ENCODE results near the gene GNA14.
"Not testable (repeated sequence)": the region's sequence is repeated elsewhere in the genome, so short reads cannot be mapped to it uniquely, and the experiment has no call there.

Gene GNA14

GRCh38 chr9:77531400-77531799 lies 116.7 kb downstream of the GNA14 start:
- DNase-seq, result no peak

- DNase-seq, result no peak
These were observed 124.2 kb downstream of the GNA14 start for GRCh38 chr9:77523891-77524290.

GRCh38 chr9:77521091-77521490 lies 127.0 kb downstream of the GNA14 start:
- no peak for DNase-seq

GRCh38 chr9:77518688-77519087 lies 129.4 kb downstream of the GNA14 start:
- no peak for DNase-seq

- DNase-seq, result no peak
These were observed 131.3 kb downstream of the GNA14 start for GRCh38 chr9:77516781-77517180.

- no peak for DNase-seq
These were observed 133.0 kb downstream of the GNA14 start for GRCh38 chr9:77514886-77515711.

GRCh38 chr9:77513457-77513856 lies 134.7 kb downstream of the GNA14 start:
- no peak for DNase-seq

GRCh38 chr9:77512876-77513275 lies 135.2 kb downstream of the GNA14 start:
- no peak for DNase-seq

GRCh38 chr9:77511525-77511924 lies 136.6 kb downstream of the GNA14 start:
- DNase-seq, result no peak

- DNase-seq, result no peak
These were observed 137.5 kb downstream of the GNA14 start for GRCh38 chr9:77510666-77511065.

- DNase-seq, result no peak
These were observed 139.7 kb downstream of the GNA14 start for GRCh38 chr9:77508396-77508795.

- no peak for DNase-seq
These were observed 140.7 kb downstream of the GNA14 start for GRCh38 chr9:77507212-77507961.

- no peak for DNase-seq
These were observed 142.9 kb downstream of the GNA14 start for GRCh38 chr9:77505232-77505631.

GRCh38 chr9:77502568-77502967 lies 145.6 kb downstream of the GNA14 start:
- no peak for DNase-seq

- DNase-seq, result no peak
These were observed 149.2 kb downstream of the GNA14 start for GRCh38 chr9:77498891-77499290.

- DNase-seq, result no peak
These were observed 150.6 kb downstream of the GNA14 start for GRCh38 chr9:77497322-77498198.

- no peak for DNase-seq
These were observed 152.1 kb downstream of the GNA14 start for GRCh38 chr9:77495834-77496671.

GRCh38 chr9:77490279-77490678 lies 157.8 kb downstream of the GNA14 start:
- not testable (repeated sequence) for DNase-seq

- not testable (repeated sequence) for DNase-seq
These were observed 158.5 kb downstream of the GNA14 start for GRCh38 chr9:77489405-77490163.

- no peak for DNase-seq
These were observed 159.5 kb downstream of the GNA14 start for GRCh38 chr9:77488439-77489126.

GRCh38 chr9:77486968-77487367 lies 161.2 kb downstream of the GNA14 start:
- no peak for DNase-seq
